Stimulated activated CD8-positive, alpha-beta memory T cell treated with anti-CD3 and anti-CD28 coated beads, Interleukin-4, amount 100 ng/mL, for 4 hours (primary cell): Measurements from ENCODE around the gene NT5DC3.

Experiments
- DNase-seq, 2 donors: peaks; one replicate each; pipeline ENCODE4 v3.0.0-alpha.2; 2020; ENCODE audit warnings: low read depth in 2 of 2, low spot score in 1 of 2

Gene NT5DC3

GRCh38 chr12:103785243-103786031 is 55.6 kb downstream of the NT5DC3 start:
- DNase-seq: no peak

- DNase-seq: no peak
Observed at GRCh38 chr12:103783744-103784664, 57.0 kb downstream of the NT5DC3 start.

GRCh38 chr12:103782399-103782798 is 58.6 kb downstream of the NT5DC3 start:
- DNase-seq: no peak

GRCh38 chr12:103780992-103781391 is 60.0 kb downstream of the NT5DC3 start:
- DNase-seq: no peak

GRCh38 chr12:103780093-103780440 is 61.0 kb downstream of the NT5DC3 start:
- no peak for DNase-seq

GRCh38 chr12:103779410-103780092 is 61.5 kb downstream of the NT5DC3 start:
- no peak for DNase-seq

- DNase-seq: no peak
Observed at GRCh38 chr12:103778781-103779180, 62.3 kb downstream of the NT5DC3 start.

GRCh38 chr12:103774977-103775560 is 66.0 kb downstream of the NT5DC3 start:
- DNase-seq: no peak

- no peak for DNase-seq
Observed at GRCh38 chr12:103773109-103773910, 67.7 kb downstream of the NT5DC3 start.

GRCh38 chr12:103772367-103773108 is 68.5 kb downstream of the NT5DC3 start:
- DNase-seq: no peak

GRCh38 chr12:103771466-103771865 is 69.6 kb downstream of the NT5DC3 start:
- no peak for DNase-seq

- DNase-seq: no peak
Observed at GRCh38 chr12:103769240-103769945, 71.6 kb downstream of the NT5DC3 start.

- no peak for DNase-seq
Observed at GRCh38 chr12:103768467-103769123, 72.4 kb downstream of the NT5DC3 start.

GRCh38 chr12:103766028-103766427 is 75.0 kb downstream of the NT5DC3 start:
- no peak for DNase-seq

GRCh38 chr12:103765322-103765721 is 75.7 kb downstream of the NT5DC3 start:
- DNase-seq: no peak

- DNase-seq: no peak
Observed at GRCh38 chr12:103762473-103762872, 78.6 kb downstream of the NT5DC3 start.

GRCh38 chr12:103758310-103759089 is 82.5 kb downstream of the NT5DC3 start:
- DNase-seq: no peak

- no peak for DNase-seq
Observed at GRCh38 chr12:103757248-103757647, 83.8 kb downstream of the NT5DC3 start.
